Measurements from ENCODE around the gene STAG3.

GRCh38 chr7:100163871-100164270 lies 13.8 kb upstream of the STAG3 start:
- TF ChIP-seq POLR2A (IDR thresholded peaks at IDR 0.05; ENCODE audit: low read length) (no peak), GATA1 (IDR thresholded peaks at IDR 0.05; ENCODE audit: low read depth, low read length) (no peak)
